Peyer's patch (tissue), 4 donors: ENCODE data around the gene LRRC26. TPM values are rescaled to one million over a fixed set of nuclear protein-coding genes. Genes with fewer than 3 reads are reported as not detected.

Experiments used
- DNase-seq, 3 donors: peaks; one replicate each; pipeline ENCODE4 v3.0.0-alpha.2; 2017 to 2019
- H3K27ac ChIP-seq, 4 donors: fragments of 200-600 bp; sonication (generic); one replicate each; pipeline ENCODE4 v1.5.1; 2016 to 2019
- H3K27me3 ChIP-seq, 2 donors: fragments of 200-600 bp; sonication (generic); one replicate each; pipeline ENCODE4 v1.5.1; 2019
- H3K36me3 ChIP-seq, 3 donors: fragments of 200-600 bp; sonication (generic); one replicate each; pipeline ENCODE4 v1.5.1; 2016 to 2019
- H3K4me1 ChIP-seq, 4 donors: fragments of 200-600 bp; sonication (generic); one replicate each; pipeline ENCODE4 v1.5.1; 2016 to 2019
- H3K4me3 ChIP-seq, 4 donors: fragments of 200-600 bp; sonication (generic); 1 replicate in 3 of 4; 2 replicates in 1 of 4; pipeline ENCODE4 v1.5.1; 2016 to 2019; ENCODE audit warnings: mild to moderate bottlenecking in 1 of 4
- H3K9me3 ChIP-seq, 4 donors: fragments of 200-600 bp; sonication (generic); one replicate each; pipeline ENCODE4 v1.5.1; 2016 to 2019; ENCODE audit warnings: mild to moderate bottlenecking in 1 of 4
- CTCF ChIP-seq, 6 experiments: fragments of 450-650 bp in 4 of 6; fragments of 200-600 bp in 2 of 6; sonication (generic) in 1 of 6; IDR thresholded peaks; one replicate each; pipeline ENCODE4 v1.5.1; 2017 to 2019; ENCODE audit warnings: antibody characterized with exemption in 6 of 6, mild to moderate bottlenecking in 3 of 6, moderate library complexity in 1 of 6
- POLR2A ChIP-seq, 2 donors: fragments of 450-650 bp; IDR thresholded peaks; one replicate each; pipeline ENCODE4 v1.5.1; 2017; ENCODE audit warnings: antibody characterized with exemption in 2 of 2, mild to moderate bottlenecking in 2 of 2, moderate library complexity in 2 of 2
- total RNA-seq, 4 donors: library from RNA; depleted of rRNA; stranded (reverse); fragments of >200 nt; gene quantifications; one replicate each; pipeline ENCODE4 v1.1.0, GENCODE V29; 2016

The LRRC26 gene
- total RNA-seq, 4 donors from 2014 or later: 14.5 to 45.7 (median 34.1) TPM

- Histone ChIP-seq H3K36me3 (no peaks in the 10 kb centered on the region), H3K4me3 (no peak overlapping the region), H3K4me1 (no peaks in the 10 kb centered on the region), H3K27me3 (no peaks in the 10 kb centered on the region), H3K9me3 (no peaks in the 10 kb centered on the region), H3K27ac (no peak overlapping the region)
- DNase-seq: no peak
- TF ChIP-seq POLR2A (IDR thresholded peaks at IDR 0.05) (no peak), CTCF (IDR thresholded peaks at IDR 0.05) (no peak)
These were observed 19.8 kb downstream of the LRRC26 start for GRCh38 chr9:137149942-137150616.

- Histone ChIP-seq H3K27me3 (no peaks in the 10 kb centered on the region), H3K4me1 (no peaks in the 10 kb centered on the region), H3K36me3 (no peaks in the 10 kb centered on the region), H3K9me3 (no peaks in the 10 kb centered on the region), H3K27ac (no peak overlapping the region), H3K4me3 (no peak overlapping the region)
- no peak for DNase-seq
- TF ChIP-seq CTCF (IDR thresholded peaks at IDR 0.05) (no peak), POLR2A (IDR thresholded peaks at IDR 0.05) (no peak)
These were observed 20.5 kb downstream of the LRRC26 start for GRCh38 chr9:137149363-137149762.

- Histone ChIP-seq H3K27me3 (no peaks in the 10 kb centered on the region), H3K27ac (no peak overlapping the region), H3K4me3 (no peak overlapping the region), H3K36me3 (no peaks in the 10 kb centered on the region), H3K9me3 (no peaks in the 10 kb centered on the region), H3K4me1 (no peaks in the 10 kb centered on the region)
- DNase-seq: no peak
- TF ChIP-seq CTCF (IDR thresholded peaks at IDR 0.05): no peak
- TF ChIP-seq POLR2A (IDR thresholded peaks at IDR 0.05): no peak
These were observed 21.2 kb downstream of the LRRC26 start for GRCh38 chr9:137148661-137149060.

GRCh38 chr9:137148242-137148641 lies 21.6 kb downstream of the LRRC26 start:
- no peak overlapping the region for H3K27ac ChIP-seq
- DNase-seq: no peak
- TF ChIP-seq CTCF (IDR thresholded peaks at IDR 0.05) (no peak), POLR2A (IDR thresholded peaks at IDR 0.05) (no peak)
- H3K36me3 ChIP-seq: no peaks in the 10 kb centered on the region
- no peak overlapping the region for H3K4me3 ChIP-seq
- no peaks in the 10 kb centered on the region for H3K4me1 ChIP-seq
- H3K9me3 ChIP-seq: no peaks in the 10 kb centered on the region
- no peaks in the 10 kb centered on the region for H3K27me3 ChIP-seq

- TF ChIP-seq CTCF (IDR thresholded peaks at IDR 0.05) (no peak), POLR2A (IDR thresholded peaks at IDR 0.05) (no peak)
- Histone ChIP-seq H3K27ac (no peak overlapping the region), H3K36me3 (no peaks in the 10 kb centered on the region), H3K27me3 (no peaks in the 10 kb centered on the region), H3K9me3 (no peaks in the 10 kb centered on the region), H3K4me3 (no peak overlapping the region), H3K4me1 (no peaks in the 10 kb centered on the region)
- no peak for DNase-seq
These were observed 22.1 kb downstream of the LRRC26 start for GRCh38 chr9:137147793-137148160.
